HUES6 (cell line): ENCODE results near the gene ACAP3.

Source experiments
- H3K27ac ChIP-seq: 2 replicates; pipeline ENCODE4 v1.7.0; 2013; ENCODE audit warnings: low read depth, mild to moderate bottlenecking, low read length, inconsistent platforms
- H3K27me3 ChIP-seq: 2 replicates; pipeline ENCODE4 v1.6.1; 2013; ENCODE audit warnings: low read length; ENCODE audit not compliant: control insufficient read depth, insufficient read depth
- H3K36me3 ChIP-seq: 2 replicates; pipeline ENCODE4 v1.6.1; 2013; ENCODE audit warnings: low read length; ENCODE audit not compliant: control insufficient read depth, insufficient read depth
- H3K4me1 ChIP-seq: 2 replicates; pipeline ENCODE4 v1.6.1; 2013; ENCODE audit warnings: low read length; ENCODE audit not compliant: control insufficient read depth, insufficient read depth
- H3K4me3 ChIP-seq: 2 replicates; pipeline ENCODE4 v1.5.1; 2013; ENCODE audit warnings: low read depth, low read length
- H3K9ac ChIP-seq: one replicate; pipeline ENCODE4 v1.6.1; 2013; ENCODE audit warnings: mild to moderate bottlenecking, low read length
- H3K9me3 ChIP-seq: 2 replicates; pipeline ENCODE4 v1.6.1; 2013; ENCODE audit warnings: low read depth, low read length; ENCODE audit not compliant: control insufficient read depth, insufficient read depth

Gene ACAP3

DNA sequence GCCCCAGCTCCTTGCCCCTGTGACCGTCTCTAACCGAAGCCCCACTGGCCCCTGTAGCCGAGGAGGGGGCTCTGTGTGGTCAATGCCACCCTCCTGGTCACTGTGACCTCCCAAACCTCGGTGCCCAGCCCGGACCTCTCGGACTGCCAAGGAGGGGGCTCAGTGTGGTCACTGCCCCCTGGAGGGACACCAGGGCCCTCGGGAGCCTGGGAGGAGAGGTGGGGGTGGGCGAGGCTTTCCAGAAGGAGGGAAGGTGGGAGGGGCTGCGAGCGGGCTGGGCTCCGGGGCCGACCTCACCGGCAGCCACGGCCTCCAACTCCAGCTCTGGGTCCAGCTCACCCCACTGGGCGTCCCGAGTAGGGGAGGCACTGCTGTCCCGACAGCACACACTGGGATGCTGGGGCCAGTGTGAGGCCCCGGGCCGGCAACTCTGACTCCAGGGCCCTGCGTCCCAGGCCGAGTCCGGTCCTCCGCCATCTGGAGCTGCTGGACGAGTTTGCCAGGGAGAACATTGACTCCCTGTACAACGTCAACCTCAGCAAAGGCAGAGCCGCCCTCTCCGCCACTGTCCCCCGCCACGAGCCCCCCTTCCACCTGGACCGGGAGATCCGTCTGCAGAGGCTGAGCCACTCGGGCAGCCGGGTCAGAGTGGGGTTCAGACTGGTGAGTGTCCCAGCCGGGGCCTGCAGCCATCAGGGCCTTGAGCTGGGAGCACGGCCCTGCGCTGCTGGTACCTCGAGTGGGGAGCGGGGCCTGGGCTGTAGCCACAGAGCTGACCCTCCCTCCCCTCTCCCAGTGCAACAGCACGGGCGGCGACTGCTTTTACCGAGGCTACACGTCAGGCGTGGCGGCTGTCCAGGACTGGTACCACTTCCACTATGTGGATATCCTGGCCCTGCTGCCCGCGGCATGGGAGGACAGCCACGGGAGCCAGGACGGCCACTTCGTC, 21.1 kb downstream of the ACAP3 start:
- Histone ChIP-seq H3K4me1 (no peaks in the 10 kb centered on the region), H3K27me3 (no peaks in the 10 kb centered on the region; the same call in 1 of the 2 replicates), H3K36me3 (no peaks in the 10 kb centered on the region), H3K9me3 (peaks cover 4% of the 10 kb centered on the region), H3K27ac (no peak overlapping the region), H3K4me3 (no peak overlapping the region), H3K9ac (no peak overlapping the region)

DNA sequence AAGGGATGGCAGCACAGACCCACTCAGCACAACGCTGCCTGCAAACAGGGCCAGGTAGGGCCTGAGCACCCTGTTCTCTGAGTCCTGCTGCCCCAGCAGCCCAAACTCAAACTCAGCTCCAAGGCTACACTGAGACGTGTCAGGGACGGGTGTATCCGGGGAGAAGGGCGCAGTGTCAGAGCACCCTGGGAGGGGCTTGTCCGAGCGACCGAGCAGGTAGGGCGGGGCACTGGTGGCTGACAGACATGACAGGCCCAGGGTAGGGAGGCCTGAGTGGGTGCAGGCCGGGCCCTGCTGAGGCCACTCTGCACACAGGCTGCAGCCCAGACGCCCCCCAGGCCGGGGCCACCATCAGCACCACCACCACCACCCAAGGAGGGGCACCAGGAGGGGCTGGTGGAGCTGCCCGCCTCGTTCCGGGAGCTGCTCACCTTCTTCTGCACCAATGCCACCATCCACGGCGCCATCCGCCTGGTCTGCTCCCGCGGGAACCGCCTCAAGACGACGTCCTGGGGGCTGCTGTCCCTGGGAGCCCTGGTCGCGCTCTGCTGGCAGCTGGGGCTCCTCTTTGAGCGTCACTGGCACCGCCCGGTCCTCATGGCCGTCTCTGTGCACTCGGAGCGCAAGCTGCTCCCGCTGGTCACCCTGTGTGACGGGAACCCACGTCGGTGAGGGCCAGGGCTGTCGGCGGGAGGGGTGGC, 22.0 kb downstream of the ACAP3 start:
- no peaks in the 10 kb centered on the region; the same call in 1 of the 2 replicates for H3K27me3 ChIP-seq
- no peak overlapping the region for H3K27ac ChIP-seq
- no peaks in the 10 kb centered on the region for H3K36me3 ChIP-seq
- no peak overlapping the region for H3K9ac ChIP-seq
- no peak overlapping the region for H3K4me3 ChIP-seq
- H3K4me1 ChIP-seq: no peaks in the 10 kb centered on the region
- H3K9me3 ChIP-seq: peaks cover 4% of the 10 kb centered on the region

GRCh38 chr1:1285102-1285571, 22.6 kb downstream of the ACAP3 start:
- H3K27me3 ChIP-seq: no peaks in the 10 kb centered on the region; the same call in 1 of the 2 replicates
- H3K4me1 ChIP-seq: no peaks in the 10 kb centered on the region
- peaks cover 4% of the 10 kb centered on the region for H3K9me3 ChIP-seq
- no peaks in the 10 kb centered on the region for H3K36me3 ChIP-seq
- no peak overlapping the region for H3K9ac ChIP-seq
- no peak overlapping the region for H3K4me3 ChIP-seq
- H3K27ac ChIP-seq: no peak overlapping the region

DNA sequence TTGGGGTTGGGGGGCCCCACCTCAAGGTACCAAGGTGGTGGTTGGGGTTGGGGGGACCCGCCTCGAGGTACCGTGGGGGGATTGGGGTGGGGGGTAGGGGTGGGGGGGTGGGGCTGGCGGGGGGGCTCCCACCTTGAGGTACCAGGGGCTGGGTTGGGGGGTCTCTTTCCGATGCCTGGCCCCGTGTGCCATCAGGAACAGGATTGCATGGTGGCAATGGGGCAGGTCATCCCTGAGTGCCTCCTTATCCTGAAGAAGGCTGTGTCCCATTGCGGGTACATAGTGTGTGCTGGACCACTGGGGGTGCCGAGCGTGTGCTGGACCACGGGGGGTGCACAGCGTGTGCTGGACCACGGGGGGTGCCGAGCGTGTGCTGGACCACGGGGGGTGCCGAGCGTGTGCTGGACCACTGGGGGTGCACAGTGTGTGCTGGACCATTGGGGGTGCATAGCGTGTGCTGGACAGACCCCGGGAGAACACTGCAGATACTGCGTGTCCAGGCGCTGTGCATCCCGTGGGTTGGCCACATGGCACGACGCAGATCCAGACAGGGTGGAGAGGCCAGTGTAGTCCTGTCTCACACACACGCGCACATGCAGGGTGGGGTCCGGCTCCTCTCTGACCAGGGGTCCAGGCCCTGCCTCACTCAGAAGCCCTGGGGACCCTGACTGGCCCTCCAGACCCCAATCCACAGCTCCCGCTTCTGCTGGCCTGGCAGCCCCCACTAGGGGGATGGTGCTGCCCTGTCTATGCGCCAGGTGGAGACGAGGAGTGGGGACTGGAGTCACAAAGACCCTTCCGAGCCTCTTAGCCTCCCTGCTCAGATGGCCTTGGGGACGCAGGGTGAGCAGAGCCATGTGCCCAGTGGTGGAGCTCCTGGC, 23.3 kb downstream of the ACAP3 start:
- no peaks in the 10 kb centered on the region; the same call in 1 of the 2 replicates for H3K27me3 ChIP-seq
- H3K27ac ChIP-seq: no peak overlapping the region
- H3K9me3 ChIP-seq: peaks cover 4% of the 10 kb centered on the region
- H3K9ac ChIP-seq: no peak overlapping the region
- H3K36me3 ChIP-seq: no peaks in the 10 kb centered on the region
- H3K4me3 ChIP-seq: no peak overlapping the region
- no peaks in the 10 kb centered on the region for H3K4me1 ChIP-seq

GRCh38 chr1:1283821-1284220, 23.9 kb downstream of the ACAP3 start:
- Histone ChIP-seq H3K9ac (no peak overlapping the region), H3K9me3 (peaks cover 4% of the 10 kb centered on the region), H3K27ac (no peak overlapping the region), H3K27me3 (no peaks in the 10 kb centered on the region; the same call in 1 of the 2 replicates), H3K4me3 (no peak overlapping the region), H3K4me1 (no peaks in the 10 kb centered on the region), H3K36me3 (no peaks in the 10 kb centered on the region)

GRCh38 chr1:1282998-1283397, 24.7 kb downstream of the ACAP3 start:
- Histone ChIP-seq H3K27ac (no peak overlapping the region), H3K4me3 (no peak overlapping the region)

GRCh38 chr1:1281533-1282321, 26.0 kb downstream of the ACAP3 start:
- H3K36me3 ChIP-seq: no peaks in the 10 kb centered on the region
- no peak overlapping the region for H3K27ac ChIP-seq
- H3K4me3 ChIP-seq: no peak overlapping the region
- H3K27me3 ChIP-seq: no peaks in the 10 kb centered on the region
- no peaks in the 10 kb centered on the region for H3K4me1 ChIP-seq
- H3K9ac ChIP-seq: no peak overlapping the region
- H3K9me3 ChIP-seq: no peaks in the 10 kb centered on the region

More at GRCh38 chr1:1282998-1283397, 24.7 kb downstream of the ACAP3 start:
- Histone ChIP-seq H3K9me3 (no peaks in the 10 kb centered on the region), H3K36me3 (no peaks in the 10 kb centered on the region), H3K27me3 (no peaks in the 10 kb centered on the region), H3K4me1 (no peaks in the 10 kb centered on the region), H3K9ac (no peak overlapping the region)

GRCh38 chr1:1280782-1281481, 26.8 kb downstream of the ACAP3 start:
- Histone ChIP-seq H3K27ac (no peak overlapping the region), H3K4me1 (no peaks in the 10 kb centered on the region), H3K27me3 (no peaks in the 10 kb centered on the region), H3K9ac (no peak overlapping the region), H3K36me3 (no peaks in the 10 kb centered on the region), H3K4me3 (no peak overlapping the region), H3K9me3 (no peaks in the 10 kb centered on the region)

- Histone ChIP-seq H3K4me1 (peaks cover 8% of the 10 kb centered on the region), H3K27me3 (peaks cover 7% of the 10 kb centered on the region), H3K27ac (no peak overlapping the region), H3K36me3 (no peaks in the 10 kb centered on the region), H3K4me3 (no peak overlapping the region), H3K9ac (no peak overlapping the region), H3K9me3 (no peaks in the 10 kb centered on the region)
These were observed 28.7 kb downstream of the ACAP3 start for GRCh38 chr1:1279028-1279427.
